Measurements from ENCODE around the gene TNS1.
"Not testable (repeated sequence)": the region's sequence is repeated elsewhere in the genome, so short reads cannot be mapped to it uniquely, and the experiment has no call there.

TNS1 gene

GRCh38 chr2:217825469-217826235, 177.1 kb downstream of the TNS1 start:
- DNase-seq = no peak

GRCh38 chr2:217824223-217824622, 178.6 kb downstream of the TNS1 start:
- no peak for DNase-seq

- no peak for DNase-seq
These were observed 179.2 kb downstream of the TNS1 start for GRCh38 chr2:217823626-217824025.

GRCh38 chr2:217822296-217823252, 180.2 kb downstream of the TNS1 start:
- DNase-seq = no peak

- DNase-seq = no peak
These were observed 181.2 kb downstream of the TNS1 start for GRCh38 chr2:217821536-217822147.

GRCh38 chr2:217820904-217821303, 181.9 kb downstream of the TNS1 start:
- DNase-seq = no peak

- no peak for DNase-seq
These were observed 182.5 kb downstream of the TNS1 start for GRCh38 chr2:217820091-217820819.

- DNase-seq = no peak
These were observed 184.4 kb downstream of the TNS1 start for GRCh38 chr2:217818293-217818850.

GRCh38 chr2:217817466-217818292, 185.1 kb downstream of the TNS1 start:
- no peak for DNase-seq

GRCh38 chr2:217816396-217816869, 186.4 kb downstream of the TNS1 start:
- no peak for DNase-seq

- DNase-seq = no peak
These were observed 189.0 kb downstream of the TNS1 start for GRCh38 chr2:217813828-217814227.

- DNase-seq = no peak
These were observed 190.6 kb downstream of the TNS1 start for GRCh38 chr2:217812170-217812569.

- no peak for DNase-seq
These were observed 192.5 kb downstream of the TNS1 start for GRCh38 chr2:217810260-217810659.

- DNase-seq = no peak
These were observed 193.1 kb downstream of the TNS1 start for GRCh38 chr2:217809736-217810135.

- DNase-seq = not testable (repeated sequence)
These were observed 193.8 kb downstream of the TNS1 start for GRCh38 chr2:217808967-217809366.

GRCh38 chr2:217808326-217808725, 194.5 kb downstream of the TNS1 start:
- no peak for DNase-seq

GRCh38 chr2:217807753-217808152, 195.0 kb downstream of the TNS1 start:
- no peak for DNase-seq

GRCh38 chr2:217807025-217807424, 195.8 kb downstream of the TNS1 start:
- DNase-seq = no peak

GRCh38 chr2:217806482-217806765, 196.4 kb downstream of the TNS1 start:
- no peak for DNase-seq

- no peak for DNase-seq
These were observed 196.9 kb downstream of the TNS1 start for GRCh38 chr2:217805668-217806481.

Data from NCI-H69 (cell line).